Memory B cell (primary cell): ENCODE results near the gene FBN3.
"Not testable (repeated sequence)": the region's sequence is repeated elsewhere in the genome, so short reads cannot be mapped to it uniquely, and the experiment has no call there.

Experiments used
- ATAC-seq: fragments of 150-1000 bp; cut with Tn5 transposase; 2 replicates; pipeline ENCODE4 v1.10.0; 2021; ENCODE audit warnings: low read depth, mild to moderate bottlenecking, moderate library complexity
- DNase-seq, 2 donors: peaks; one replicate each; pipeline ENCODE4 v3.0.0; 2022; ENCODE audit warnings: low spot score in 2 of 2
- H3K27ac Mint-ChIP-seq: one replicate; pipeline ENCODE4 v1.8.0; 2022; ENCODE audit warnings: mild to moderate bottlenecking, moderate library complexity, mixed read lengths
- H3K27me3 Mint-ChIP-seq: one replicate; pipeline ENCODE4 v1.8.0; 2022; ENCODE audit warnings: mixed read lengths
- H3K36me3 Mint-ChIP-seq: one replicate; pipeline ENCODE4 v1.8.0; 2022; ENCODE audit warnings: mild to moderate bottlenecking, mixed read lengths
- H3K4me1 Mint-ChIP-seq: one replicate; pipeline ENCODE4 v1.8.0; 2022; ENCODE audit warnings: mixed read lengths
- H3K4me3 Mint-ChIP-seq: one replicate; pipeline ENCODE4 v1.8.0; 2022; ENCODE audit warnings: mild to moderate bottlenecking, moderate library complexity, mixed read lengths
- H3K9me3 Mint-ChIP-seq: one replicate; pipeline ENCODE4 v1.8.0; 2022; ENCODE audit warnings: mixed read lengths

Gene FBN3

GRCh38 chr19:8054169-8054568 lies 95.2 kb downstream of the FBN3 start:
- Mint-ChIP-seq H3K4me1 (peaks cover 9% of the 10 kb centered on the region), H3K36me3 (no peaks in the 10 kb centered on the region), H3K4me3 (no peak overlapping the region), H3K27me3 (no peaks in the 10 kb centered on the region), H3K9me3 (no peaks in the 10 kb centered on the region), H3K27ac (no peak overlapping the region)
- ATAC-seq, result no peak
- DNase-seq, result no peak

GRCh38 chr19:8052464-8052859 lies 96.9 kb downstream of the FBN3 start, which contains the start of gene CCL25:
Gene CCL25, plus strand, starts transcription at chr19:8052760. Its CDS starts 290 bp downstream, at chr19:8053050.
- Mint-ChIP-seq H3K27me3 (no peaks in the 10 kb centered on the region), H3K4me3 (peak within 1 kb of the TSS; percentile 56)

GRCh38 chr19:8050274-8051096 lies 98.9 kb downstream of the FBN3 start:
- H3K4me1 Mint-ChIP-seq, result peaks cover 9% of the 10 kb centered on the region
- H3K27me3 Mint-ChIP-seq, result peaks cover 1% of the 10 kb centered on the region
- peak overlapping the region; percentile 77 for H3K4me3 Mint-ChIP-seq
- no peaks in the 10 kb centered on the region for H3K36me3 Mint-ChIP-seq
- peak; percentile 75 to 80 for DNase-seq
- H3K27ac Mint-ChIP-seq, result no peak overlapping the region
- no peaks in the 10 kb centered on the region for H3K9me3 Mint-ChIP-seq
- peak; percentile 87 for ATAC-seq

More at GRCh38 chr19:8052464-8052859, 96.9 kb downstream of the FBN3 start, which contains the start of gene CCL25:
- no peaks in the 10 kb centered on the region for H3K9me3 Mint-ChIP-seq
- H3K4me1 Mint-ChIP-seq, result peaks cover 9% of the 10 kb centered on the region
- DNase-seq (no peak), ATAC-seq (no peak)
- peak within 1 kb of the TSS; percentile 70 for H3K27ac Mint-ChIP-seq
- H3K36me3 Mint-ChIP-seq, result no peaks in the 10 kb centered on the region

GRCh38 chr19:8046569-8047165 lies 102.7 kb downstream of the FBN3 start:
- peaks cover 3% of the 10 kb centered on the region for H3K4me1 Mint-ChIP-seq
- H3K4me3 Mint-ChIP-seq, result no peak overlapping the region
- no peaks in the 10 kb centered on the region for H3K9me3 Mint-ChIP-seq
- DNase-seq (no peak), ATAC-seq (no peak)
- H3K27me3 Mint-ChIP-seq, result peaks cover 6% of the 10 kb centered on the region
- H3K27ac Mint-ChIP-seq, result no peak overlapping the region
- no peaks in the 10 kb centered on the region for H3K36me3 Mint-ChIP-seq

- ATAC-seq (no peak), DNase-seq (no peak)
- Mint-ChIP-seq H3K4me3 (no peak overlapping the region), H3K27me3 (peaks cover 9% of the 10 kb centered on the region), H3K27ac (no peak overlapping the region), H3K9me3 (no peaks in the 10 kb centered on the region), H3K4me1 (peaks cover 3% of the 10 kb centered on the region), H3K36me3 (no peaks in the 10 kb centered on the region)
These were observed 103.4 kb downstream of the FBN3 start for GRCh38 chr19:8045872-8046568.

GRCh38 chr19:8044018-8044417 lies 105.4 kb downstream of the FBN3 start:
- ATAC-seq (no peak), DNase-seq (no peak)
- no peaks in the 10 kb centered on the region for H3K36me3 Mint-ChIP-seq
- no peaks in the 10 kb centered on the region for H3K4me1 Mint-ChIP-seq
- H3K27me3 Mint-ChIP-seq, result peaks cover 11% of the 10 kb centered on the region
- no peak overlapping the region for H3K27ac Mint-ChIP-seq
- H3K4me3 Mint-ChIP-seq, result no peak overlapping the region
- no peaks in the 10 kb centered on the region for H3K9me3 Mint-ChIP-seq

- no peak overlapping the region for H3K27ac Mint-ChIP-seq
- DNase-seq (no peak), ATAC-seq (no peak)
- H3K36me3 Mint-ChIP-seq, result no peaks in the 10 kb centered on the region
- no peaks in the 10 kb centered on the region for H3K9me3 Mint-ChIP-seq
- no peak overlapping the region for H3K4me3 Mint-ChIP-seq
- peaks cover 14% of the 10 kb centered on the region for H3K27me3 Mint-ChIP-seq
- H3K4me1 Mint-ChIP-seq, result no peaks in the 10 kb centered on the region
These were observed 106.5 kb downstream of the FBN3 start for GRCh38 chr19:8042900-8043299.

GRCh38 chr19:8041531-8041931 lies 107.9 kb downstream of the FBN3 start:
- Mint-ChIP-seq H3K4me3 (no peak overlapping the region), H3K4me1 (no peaks in the 10 kb centered on the region), H3K27me3 (peaks cover 18% of the 10 kb centered on the region)

GRCh38 chr19:8039231-8039630 lies 110.2 kb downstream of the FBN3 start:
- Mint-ChIP-seq H3K4me1 (no peaks in the 10 kb centered on the region), H3K27ac (no peak overlapping the region), H3K27me3 (peaks cover 24% of the 10 kb centered on the region), H3K36me3 (peaks cover 2% of the 10 kb centered on the region), H3K9me3 (peaks cover 2% of the 10 kb centered on the region), H3K4me3 (no peak overlapping the region)
- no peak for DNase-seq
- ATAC-seq, result no peak

More at GRCh38 chr19:8041531-8041931, 107.9 kb downstream of the FBN3 start:
- Mint-ChIP-seq H3K27ac (no peak overlapping the region), H3K36me3 (peaks cover 2% of the 10 kb centered on the region), H3K9me3 (peaks cover 2% of the 10 kb centered on the region)
- ATAC-seq, result no peak
- no peak for DNase-seq

GRCh38 chr19:8038815-8039214 lies 110.6 kb downstream of the FBN3 start:
- H3K4me1 Mint-ChIP-seq, result no peaks in the 10 kb centered on the region
- H3K4me3 Mint-ChIP-seq, result no peak overlapping the region
- peaks cover 21% of the 10 kb centered on the region for H3K27me3 Mint-ChIP-seq
- H3K27ac Mint-ChIP-seq, result no peak overlapping the region
- H3K9me3 Mint-ChIP-seq, result peaks cover 2% of the 10 kb centered on the region
- no peak for ATAC-seq
- no peak for DNase-seq
- H3K36me3 Mint-ChIP-seq, result peaks cover 2% of the 10 kb centered on the region

- no peak for DNase-seq
- Mint-ChIP-seq H3K4me1 (no peaks in the 10 kb centered on the region), H3K9me3 (peaks cover 2% of the 10 kb centered on the region), H3K36me3 (peaks cover 2% of the 10 kb centered on the region), H3K27ac (no peak overlapping the region), H3K27me3 (peaks cover 21% of the 10 kb centered on the region), H3K4me3 (no peak overlapping the region)
- no peak for ATAC-seq
These were observed 112.8 kb downstream of the FBN3 start for GRCh38 chr19:8036434-8037099.

GRCh38 chr19:8034178-8034525 lies 115.2 kb downstream of the FBN3 start:
- peaks cover 2% of the 10 kb centered on the region for H3K36me3 Mint-ChIP-seq
- peaks cover 2% of the 10 kb centered on the region for H3K9me3 Mint-ChIP-seq
- DNase-seq, result no peak

GRCh38 chr19:8033287-8034177 lies 115.9 kb downstream of the FBN3 start:
- not testable (repeated sequence) for H3K27ac Mint-ChIP-seq, DNase-seq

More at GRCh38 chr19:8034178-8034525, 115.2 kb downstream of the FBN3 start:
- H3K27ac Mint-ChIP-seq, result no peak overlapping the region
- H3K4me1 Mint-ChIP-seq, result no peaks in the 10 kb centered on the region
- no peak for ATAC-seq
- H3K4me3 Mint-ChIP-seq, result no peak overlapping the region
- H3K27me3 Mint-ChIP-seq, result peaks cover 17% of the 10 kb centered on the region

More at GRCh38 chr19:8033287-8034177, 115.9 kb downstream of the FBN3 start:
- not testable (repeated sequence) for H3K4me1 Mint-ChIP-seq, H3K36me3 Mint-ChIP-seq, ATAC-seq, H3K9me3 Mint-ChIP-seq, H3K4me3 Mint-ChIP-seq
- peaks cover 14% of the 10 kb centered on the region for H3K27me3 Mint-ChIP-seq
